ENCODE results near the gene WNT5A.

- TF ChIP-seq CTCF (IDR thresholded peaks at IDR 0.05) (no peak), EZH2 (IDR thresholded peaks at IDR 0.05) (no peak), EZH2phosphoT487 (IDR thresholded peaks at IDR 0.05) (no peak)
Measured at GRCh38 chr3:55440104-55440708, 46.9 kb downstream of the WNT5A start.

Measured in neural progenitor cell (in vitro differentiated cells).